ENCODE measurements around the gene WDCP.

GRCh38 chr2:24024996-24025663 is 22.1 kb downstream of the WDCP start:
- TF ChIP-seq FOXK2 (IDR thresholded peaks at IDR 0.05) (no peak), SUZ12 (IDR thresholded peaks at IDR 0.05) (no peak), FOXM1 (IDR thresholded peaks at IDR 0.05; ENCODE audit: borderline replicate concordance) (no peak), BHLHE40 (IDR thresholded peaks at IDR 0.05; ENCODE audit: borderline replicate concordance) (no peak)
